Upper lobe of left lung (tissue), 6 donors: ENCODE results near the gene MINDY2. TPM values are rescaled to one million over a fixed set of nuclear protein-coding genes. Genes with fewer than 3 reads are reported as not detected.

Experiments
- ATAC-seq, 2 donors: fragments of 200-7000 bp; cut with Tn5 transposase; one replicate each; pipeline ENCODE4 v1.9.1; 2022; ENCODE audit warnings: mild to moderate bottlenecking in 2 of 2, moderate library complexity in 2 of 2; ENCODE audit not compliant: low FRiP score in 2 of 2
- DNase-seq, 2 donors: peaks; one replicate each; pipeline ENCODE4 v3.0.0-alpha.2; 2019 to 2020
- H3K27ac ChIP-seq, 4 donors: fragments of 200-600 bp; sonication (generic); one replicate each; pipeline ENCODE4 v1.5.1; 2016 to 2019
- H3K27me3 ChIP-seq, 4 donors: fragments of 200-600 bp; sonication (generic); one replicate each; pipeline ENCODE4 v1.5.1; 2017 to 2019
- H3K36me3 ChIP-seq, 4 donors: fragments of 200-600 bp; sonication (generic); one replicate each; pipeline ENCODE4 v1.5.1; 2016 to 2019
- H3K4me1 ChIP-seq, 4 donors: fragments of 200-600 bp; sonication (generic); one replicate each; pipeline ENCODE4 v1.5.1; 2018 to 2019
- H3K4me3 ChIP-seq, 4 donors: fragments of 200-600 bp; sonication (generic); one replicate each; pipeline ENCODE4 v1.5.1; 2017 to 2019; ENCODE audit warnings: mild to moderate bottlenecking in 2 of 4, moderate library complexity in 1 of 4
- H3K9me3 ChIP-seq, 4 donors: fragments of 200-600 bp; sonication (generic); one replicate each; pipeline ENCODE4 v1.5.1; 2018 to 2019
- CTCF ChIP-seq, 6 experiments: fragments of 450-650 bp in 4 of 6; fragments of 200-600 bp in 2 of 6; sonication (generic) in 2 of 6; IDR thresholded peaks; one replicate each; pipeline ENCODE4 v1.5.1; 2016 to 2019; ENCODE audit warnings: antibody characterized with exemption in 6 of 6
- EP300 ChIP-seq, 4 donors: sonication (generic); formaldehyde crosslinking; IDR thresholded peaks; one replicate each; pipeline ENCODE4 v1.5.1; 2017; ENCODE audit warnings: antibody characterized with exemption in 4 of 4, control low read depth in 2 of 4
- POLR2A ChIP-seq, 4 donors: fragments of 450-650 bp; IDR thresholded peaks; one replicate each; pipeline ENCODE4 v1.5.1; 2016 to 2017; ENCODE audit warnings: antibody characterized with exemption in 4 of 4, mild to moderate bottlenecking in 2 of 4
- POLR2AphosphoS5 ChIP-seq, 2 donors: sonication (generic); formaldehyde crosslinking; IDR thresholded peaks; one replicate each; pipeline ENCODE4 v1.5.1; 2017; ENCODE audit warnings: antibody characterized with exemption in 2 of 2
- WGBS, 2 donors: methylation state at CpG; one replicate each; pipeline ENCODE4 v1.1.5; 2017 to 2018; 5-methylcytosine and 5-hydroxymethylcytosine counted together
- total RNA-seq, 6 donors: library from RNA; depleted of rRNA in 4 of 6; stranded (reverse); fragments of >200 nt in 4 of 6; gene quantifications; one replicate each; pipeline versions ENCODE4 v1.1.0 to v1.2.1, GENCODE V29; 2016 to 2021
- donor health status: DM: no; HTN: no; CAD: no; lungs with moderate emphysema.
- donor health status: DM: no; HTN: yes; CAD: no; lungs with severe emphysema.

Gene MINDY2
- total RNA-seq, 6 donors from 2014 or later, result 20.5 to 38.5 (median 29.9) TPM

GRCh38 chr15:58752716-58753115, 18.4 kb upstream of the MINDY2 start:
- H3K4me3 ChIP-seq, result no peak overlapping the region
- 81 to 86% methylated on average over 3 of the region's 3 CpGs for WGBS, 2 donors
- no peak overlapping the region for H3K27ac ChIP-seq
- H3K4me1 ChIP-seq, result peaks cover 2 to 13% (median 9%) of the 10 kb centered on the region in 4 donors
- no peak for TF ChIP-seq CTCF (IDR thresholded peaks at IDR 0.05)
- no peak for TF ChIP-seq EP300 (IDR thresholded peaks at IDR 0.05)
- no peak for TF ChIP-seq POLR2A (IDR thresholded peaks at IDR 0.05)
- no peak for TF ChIP-seq POLR2AphosphoS5 (IDR thresholded peaks at IDR 0.05)
- DNase-seq (no peak), ATAC-seq (no peak)
- H3K36me3 ChIP-seq, result no peaks in the 10 kb centered on the region
- H3K9me3 ChIP-seq, result no peaks in the 10 kb centered on the region
- no peaks in the 10 kb centered on the region for H3K27me3 ChIP-seq

- 97% methylated on average over 3 of the region's 3 CpGs for WGBS, 2 donors
- Histone ChIP-seq H3K36me3 (no peaks in the 10 kb centered on the region), H3K4me3 (no peak overlapping the region), H3K9me3 (no peaks in the 10 kb centered on the region), H3K4me1 (peaks cover 0 to 5% (median 4%) of the 10 kb centered on the region in 4 donors), H3K27me3 (no peaks in the 10 kb centered on the region), H3K27ac (no peak overlapping the region)
- ATAC-seq (no peak), DNase-seq (no peak)
- TF ChIP-seq EP300 (IDR thresholded peaks at IDR 0.05) (no peak), POLR2A (IDR thresholded peaks at IDR 0.05) (no peak), POLR2AphosphoS5 (IDR thresholded peaks at IDR 0.05) (no peak), CTCF (IDR thresholded peaks at IDR 0.05) (no peak)
These were observed 15.8 kb upstream of the MINDY2 start for GRCh38 chr15:58755350-58755749.

- DNase-seq, result no peak
- ATAC-seq, result no peak
- TF ChIP-seq CTCF (IDR thresholded peaks at IDR 0.05) (no peak), POLR2AphosphoS5 (IDR thresholded peaks at IDR 0.05) (no peak), POLR2A (IDR thresholded peaks at IDR 0.05) (no peak), EP300 (IDR thresholded peaks at IDR 0.05) (no peak)
- Histone ChIP-seq H3K9me3 (no peaks in the 10 kb centered on the region), H3K27ac (no peak overlapping the region), H3K4me1 (no peaks in the 10 kb centered on the region), H3K36me3 (no peaks in the 10 kb centered on the region), H3K27me3 (no peaks in the 10 kb centered on the region), H3K4me3 (no peak overlapping the region)
- WGBS, 2 donors, result 60 to 65% methylated on average over 4 to 6 of the region's 6 CpGs
These were observed 15.1 kb upstream of the MINDY2 start for GRCh38 chr15:58755956-58756355.

GRCh38 chr15:58758141-58758540, 13.0 kb upstream of the MINDY2 start:
- H3K27ac ChIP-seq, result no peak overlapping the region
- no peak overlapping the region for H3K4me3 ChIP-seq
- 23 to 58% methylated on average over 3 of the region's 3 CpGs for WGBS, 2 donors
- ATAC-seq (no peak), DNase-seq (no peak)
- TF ChIP-seq CTCF (IDR thresholded peaks at IDR 0.05) (peak in 2 of 6 experiments; percentile 10 to 32), EP300 (IDR thresholded peaks at IDR 0.05) (no peak)
- H3K4me1 ChIP-seq, result no peaks in the 10 kb centered on the region
- H3K36me3 ChIP-seq, result no peaks in the 10 kb centered on the region
- no peaks in the 10 kb centered on the region for H3K27me3 ChIP-seq
- no peaks in the 10 kb centered on the region for H3K9me3 ChIP-seq

- H3K4me1 ChIP-seq, result no peaks in the 10 kb centered on the region
- no peak for ATAC-seq
- DNase-seq, result no peak
- WGBS, 2 donors, result 74 to 80% methylated on average over 7 of the region's 7 CpGs
- H3K9me3 ChIP-seq, result peaks cover 0 to 9% (median 3%) of the 10 kb centered on the region in 4 donors
- no peak overlapping the region for H3K4me3 ChIP-seq
- no peaks in the 10 kb centered on the region for H3K36me3 ChIP-seq
- H3K27ac ChIP-seq, result no peak overlapping the region
- no peak for TF ChIP-seq CTCF (IDR thresholded peaks at IDR 0.05)
- no peak for TF ChIP-seq EP300 (IDR thresholded peaks at IDR 0.05)
- no peak for TF ChIP-seq POLR2AphosphoS5 (IDR thresholded peaks at IDR 0.05)
- TF ChIP-seq POLR2A (IDR thresholded peaks at IDR 0.05), result no peak
- H3K27me3 ChIP-seq, result no peaks in the 10 kb centered on the region
These were observed 10.6 kb upstream of the MINDY2 start for GRCh38 chr15:58760385-58761009.
